HepG2 (cell line): ENCODE results near the gene ENTREP3. TPM values are rescaled to one million over a fixed set of nuclear protein-coding genes. Genes with fewer than 3 reads are reported as not detected.

Source experiments
- ATF7-NPFF ChIP-seq: sonication (generic); formaldehyde crosslinking; IDR thresholded peaks from 2 replicates; pipeline ENCODE4 v1.8.1; 2023; ENCODE audit warnings: mild to moderate bottlenecking, low read depth, missing genetic modification reagents, moderate library complexity
- KLF16 ChIP-seq, 2 experiments: sonication (generic) in 1 of 2; formaldehyde crosslinking in 1 of 2; IDR thresholded peaks; 2 replicates each; pipeline versions ENCODE4 v1.6.1 to v1.8.0; 2016 to 2023; ENCODE audit warnings: missing genetic modification reagents in 2 of 2, missing compliant biosample characterization in 1 of 2
- NFE2 ChIP-seq: sonication (generic); formaldehyde crosslinking; IDR thresholded peaks from 2 replicates; pipeline ENCODE4 v1.4.0; 2020; ENCODE audit warnings: missing genetic modification reagents
- POLR2G ChIP-seq: fragments of 200-400 bp; formaldehyde crosslinking; IDR thresholded peaks from 2 replicates; pipeline ENCODE4 v1.6.1; 2018; ENCODE audit warnings: mild to moderate bottlenecking, low read depth, low read length, moderate library complexity
- RXRB ChIP-seq: IDR thresholded peaks from 2 replicates; pipeline ENCODE4 v1.6.1; 2016; ENCODE audit warnings: borderline replicate concordance, missing genetic modification reagents, missing compliant biosample characterization
- SMAD3 ChIP-seq: sonication (generic); formaldehyde crosslinking; IDR thresholded peaks from 2 replicates; pipeline ENCODE4 v1.4.0; 2020; ENCODE audit warnings: missing genetic modification reagents
- STAG1 ChIP-seq: sonication (generic); formaldehyde crosslinking; IDR thresholded peaks from 2 replicates; pipeline ENCODE4 v1.4.0; 2020; ENCODE audit warnings: missing genetic modification reagents
- ZNF282 ChIP-seq: fragments of 450-650 bp; IDR thresholded peaks from 2 replicates; pipeline ENCODE4 v1.6.1; 2018; ENCODE audit not compliant: partially characterized antibody
- ZNF605 ChIP-seq: sonication (generic); formaldehyde crosslinking; IDR thresholded peaks from 2 replicates; pipeline ENCODE4 v1.8.0; 2022; ENCODE audit warnings: mild to moderate bottlenecking, missing genetic modification reagents
- ZNF782 ChIP-seq: sonication (generic); formaldehyde crosslinking; IDR thresholded peaks from 2 replicates; pipeline ENCODE4 v1.4.0; 2020; ENCODE audit warnings: missing genetic modification reagents, mild to moderate bottlenecking, borderline replicate concordance
- polyA plus RNA-seq, 8 experiments: library from polyadenylated mRNA; depleted of rRNA in 3 of 8; stranded (reverse) in 7 of 8; unstranded in 1 of 8; fragments of >200 nt; fragmentation: Illumina TruSeq in 4 of 8; extraction: Trizol in 4 of 8; gene quantifications; 2 replicates each; pipeline versions ENCODE4 v1.2.1 to v1.2.3, GENCODE V29; 2011 to 2016; ENCODE audit warnings: low read depth in 4 of 8, missing spikeins in 1 of 8, mixed read lengths in 1 of 8; ENCODE audit not compliant: insufficient read depth in 1 of 8
- total RNA-seq, 5 experiments: library from RNA; depleted of rRNA; stranded (reverse); fragments of >200 nt; fragmentation: Illumina TruSeq; extraction: Trizol; gene quantifications; 2 replicates each; pipeline ENCODE4 v1.2.3, GENCODE V29; 2016; ENCODE audit warnings: low read depth in 1 of 5
- TF ChIP-seq, protein P1 (sequence below): sonication (generic); formaldehyde crosslinking; IDR thresholded peaks from 2 replicates; pipeline ENCODE4 v1.5.0; 2020; ENCODE audit warnings: mild to moderate bottlenecking, missing genetic modification reagents, moderate library complexity
- TF ChIP-seq, protein P2 (sequence below): sonication (generic); formaldehyde crosslinking; conservative IDR thresholded peaks from 2 replicates; pipeline ENCODE4 v1.8.0; 2022; ENCODE audit warnings: low read depth, missing genetic modification reagents
- TF ChIP-seq, protein P3 (sequence below): IDR thresholded peaks from 2 replicates; pipeline ENCODE4 v1.6.1; 2016; ENCODE audit warnings: missing genetic modification reagents, missing compliant biosample characterization
- TF ChIP-seq, protein P4 (sequence below), 2 experiments: sonication (generic) in 1 of 2; formaldehyde crosslinking in 1 of 2; IDR thresholded peaks; 2 replicates each; pipeline versions ENCODE4 v1.4.0 to v1.6.1; 2016 to 2020; ENCODE audit warnings: borderline replicate concordance in 1 of 2, low read depth in 1 of 2, mild to moderate bottlenecking in 1 of 2, missing genetic modification reagents in 1 of 2
- TF ChIP-seq, protein P5 (sequence below): sonication (generic); formaldehyde crosslinking; IDR thresholded peaks from 2 replicates; pipeline ENCODE4 v1.4.0; 2020; ENCODE audit warnings: missing genetic modification reagents, low read depth, mild to moderate bottlenecking, borderline replicate concordance
- TF ChIP-seq, protein P6 (sequence below): sonication (generic); formaldehyde crosslinking; IDR thresholded peaks from 2 replicates; pipeline ENCODE4 v1.4.0; 2020; ENCODE audit warnings: missing genetic modification reagents

ENTREP3 gene
- total and polyA plus RNA-seq, 2 of the 13 experiments (the other 11 are each of a cell fraction or from before 2014, with no cell fraction given), result 4.1 to 9.9 TPM

DNA sequence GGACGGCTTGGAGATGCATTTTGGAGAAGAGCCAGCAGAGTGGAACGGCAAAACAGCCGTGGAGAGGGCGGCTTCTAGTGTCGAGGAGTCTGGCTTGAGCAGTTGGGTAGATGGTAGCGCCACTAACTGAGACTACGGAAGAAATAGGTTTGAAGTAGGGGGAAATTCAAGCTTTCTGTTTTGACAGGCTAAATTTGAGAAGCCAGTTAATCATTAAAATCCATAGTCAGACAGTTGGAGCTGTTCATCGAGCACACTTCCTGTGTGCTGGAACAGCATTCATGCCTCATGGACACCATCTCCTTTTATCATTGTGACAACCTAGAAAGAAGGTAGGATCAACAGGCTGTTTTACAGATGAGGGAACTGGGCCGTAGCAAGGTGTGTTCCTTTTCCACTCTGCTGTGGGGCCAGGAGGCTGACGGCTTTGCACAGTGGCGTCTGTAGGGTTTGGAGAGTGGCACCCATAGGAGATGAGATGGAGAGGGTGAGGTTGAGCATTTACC lies 49.3 kb upstream of the ENTREP3 start (continued):
- TF ChIP-seq ZNF782 (CRISPR knock-in tag), result 0 out of 2 replicates have a peak, but pooled peaks have one; percentile 39
- TF ChIP-seq, protein P1, sequence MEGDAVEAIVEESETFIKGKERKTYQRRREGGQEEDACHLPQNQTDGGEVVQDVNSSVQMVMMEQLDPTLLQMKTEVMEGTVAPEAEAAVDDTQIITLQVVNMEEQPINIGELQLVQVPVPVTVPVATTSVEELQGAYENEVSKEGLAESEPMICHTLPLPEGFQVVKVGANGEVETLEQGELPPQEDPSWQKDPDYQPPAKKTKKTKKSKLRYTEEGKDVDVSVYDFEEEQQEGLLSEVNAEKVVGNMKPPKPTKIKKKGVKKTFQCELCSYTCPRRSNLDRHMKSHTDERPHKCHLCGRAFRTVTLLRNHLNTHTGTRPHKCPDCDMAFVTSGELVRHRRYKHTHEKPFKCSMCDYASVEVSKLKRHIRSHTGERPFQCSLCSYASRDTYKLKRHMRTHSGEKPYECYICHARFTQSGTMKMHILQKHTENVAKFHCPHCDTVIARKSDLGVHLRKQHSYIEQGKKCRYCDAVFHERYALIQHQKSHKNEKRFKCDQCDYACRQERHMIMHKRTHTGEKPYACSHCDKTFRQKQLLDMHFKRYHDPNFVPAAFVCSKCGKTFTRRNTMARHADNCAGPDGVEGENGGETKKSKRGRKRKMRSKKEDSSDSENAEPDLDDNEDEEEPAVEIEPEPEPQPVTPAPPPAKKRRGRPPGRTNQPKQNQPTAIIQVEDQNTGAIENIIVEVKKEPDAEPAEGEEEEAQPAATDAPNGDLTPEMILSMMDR (CRISPR knock-in tag), result peak; percentile 37
- peak; percentile 36; the same call in 1 of the 2 replicates for TF ChIP-seq SMAD3 (CRISPR knock-in tag)
- no peak for TF ChIP-seq ATF7-NPFF
- peak; percentile 9; the same call in 1 of the 2 replicates for TF ChIP-seq STAG1
- peak; percentile 31; the same call in 1 of the 2 replicates for TF ChIP-seq ZNF605 (CRISPR knock-in tag)
- TF ChIP-seq, protein P2, sequence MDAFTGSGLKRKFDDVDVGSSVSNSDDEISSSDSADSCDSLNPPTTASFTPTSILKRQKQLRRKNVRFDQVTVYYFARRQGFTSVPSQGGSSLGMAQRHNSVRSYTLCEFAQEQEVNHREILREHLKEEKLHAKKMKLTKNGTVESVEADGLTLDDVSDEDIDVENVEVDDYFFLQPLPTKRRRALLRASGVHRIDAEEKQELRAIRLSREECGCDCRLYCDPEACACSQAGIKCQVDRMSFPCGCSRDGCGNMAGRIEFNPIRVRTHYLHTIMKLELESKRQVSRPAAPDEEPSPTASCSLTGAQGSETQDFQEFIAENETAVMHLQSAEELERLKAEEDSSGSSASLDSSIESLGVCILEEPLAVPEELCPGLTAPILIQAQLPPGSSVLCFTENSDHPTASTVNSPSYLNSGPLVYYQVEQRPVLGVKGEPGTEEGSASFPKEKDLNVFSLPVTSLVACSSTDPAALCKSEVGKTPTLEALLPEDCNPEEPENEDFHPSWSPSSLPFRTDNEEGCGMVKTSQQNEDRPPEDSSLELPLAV (CRISPR knock-in tag), result no peak
- TF ChIP-seq, protein P3, sequence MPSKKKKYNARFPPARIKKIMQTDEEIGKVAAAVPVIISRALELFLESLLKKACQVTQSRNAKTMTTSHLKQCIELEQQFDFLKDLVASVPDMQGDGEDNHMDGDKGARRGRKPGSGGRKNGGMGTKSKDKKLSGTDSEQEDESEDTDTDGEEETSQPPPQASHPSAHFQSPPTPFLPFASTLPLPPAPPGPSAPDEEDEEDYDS (CRISPR knock-in tag), result peak; percentile 84
- TF ChIP-seq, protein P4, sequence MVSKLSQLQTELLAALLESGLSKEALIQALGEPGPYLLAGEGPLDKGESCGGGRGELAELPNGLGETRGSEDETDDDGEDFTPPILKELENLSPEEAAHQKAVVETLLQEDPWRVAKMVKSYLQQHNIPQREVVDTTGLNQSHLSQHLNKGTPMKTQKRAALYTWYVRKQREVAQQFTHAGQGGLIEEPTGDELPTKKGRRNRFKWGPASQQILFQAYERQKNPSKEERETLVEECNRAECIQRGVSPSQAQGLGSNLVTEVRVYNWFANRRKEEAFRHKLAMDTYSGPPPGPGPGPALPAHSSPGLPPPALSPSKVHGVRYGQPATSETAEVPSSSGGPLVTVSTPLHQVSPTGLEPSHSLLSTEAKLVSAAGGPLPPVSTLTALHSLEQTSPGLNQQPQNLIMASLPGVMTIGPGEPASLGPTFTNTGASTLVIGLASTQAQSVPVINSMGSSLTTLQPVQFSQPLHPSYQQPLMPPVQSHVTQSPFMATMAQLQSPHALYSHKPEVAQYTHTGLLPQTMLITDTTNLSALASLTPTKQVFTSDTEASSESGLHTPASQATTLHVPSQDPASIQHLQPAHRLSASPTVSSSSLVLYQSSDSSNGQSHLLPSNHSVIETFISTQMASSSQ (IDR thresholded peaks at IDR 0.05; ENCODE audit: low read depth), result peak; percentile 84
- TF ChIP-seq, protein P4 (CRISPR knock-in tag; IDR thresholded peaks at IDR 0.05; ENCODE audit: borderline replicate concordance), result peak; percentile 88; the same call in 1 of the 2 replicates
- 0 out of 2 replicates have a peak, but pooled peaks have one; percentile 45 for TF ChIP-seq POLR2G
- TF ChIP-seq RXRB (CRISPR knock-in tag), result peak; percentile 46; the same call in 1 of the 2 replicates
- TF ChIP-seq, protein P5, sequence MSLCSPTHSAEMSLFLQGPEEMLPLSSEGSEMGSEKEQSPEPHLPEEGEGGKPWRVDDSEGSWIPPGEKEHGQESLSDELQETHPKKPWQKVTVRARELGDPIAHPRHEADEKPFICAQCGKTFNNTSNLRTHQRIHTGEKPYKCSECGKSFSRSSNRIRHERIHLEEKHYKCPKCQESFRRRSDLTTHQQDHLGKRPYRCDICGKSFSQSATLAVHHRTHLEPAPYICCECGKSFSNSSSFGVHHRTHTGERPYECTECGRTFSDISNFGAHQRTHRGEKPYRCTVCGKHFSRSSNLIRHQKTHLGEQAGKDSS, result 0 out of 2 replicates have a peak, but pooled peaks have one; percentile 45
- TF ChIP-seq NFE2 (CRISPR knock-in tag), result no peak
- TF ChIP-seq, protein P6, sequence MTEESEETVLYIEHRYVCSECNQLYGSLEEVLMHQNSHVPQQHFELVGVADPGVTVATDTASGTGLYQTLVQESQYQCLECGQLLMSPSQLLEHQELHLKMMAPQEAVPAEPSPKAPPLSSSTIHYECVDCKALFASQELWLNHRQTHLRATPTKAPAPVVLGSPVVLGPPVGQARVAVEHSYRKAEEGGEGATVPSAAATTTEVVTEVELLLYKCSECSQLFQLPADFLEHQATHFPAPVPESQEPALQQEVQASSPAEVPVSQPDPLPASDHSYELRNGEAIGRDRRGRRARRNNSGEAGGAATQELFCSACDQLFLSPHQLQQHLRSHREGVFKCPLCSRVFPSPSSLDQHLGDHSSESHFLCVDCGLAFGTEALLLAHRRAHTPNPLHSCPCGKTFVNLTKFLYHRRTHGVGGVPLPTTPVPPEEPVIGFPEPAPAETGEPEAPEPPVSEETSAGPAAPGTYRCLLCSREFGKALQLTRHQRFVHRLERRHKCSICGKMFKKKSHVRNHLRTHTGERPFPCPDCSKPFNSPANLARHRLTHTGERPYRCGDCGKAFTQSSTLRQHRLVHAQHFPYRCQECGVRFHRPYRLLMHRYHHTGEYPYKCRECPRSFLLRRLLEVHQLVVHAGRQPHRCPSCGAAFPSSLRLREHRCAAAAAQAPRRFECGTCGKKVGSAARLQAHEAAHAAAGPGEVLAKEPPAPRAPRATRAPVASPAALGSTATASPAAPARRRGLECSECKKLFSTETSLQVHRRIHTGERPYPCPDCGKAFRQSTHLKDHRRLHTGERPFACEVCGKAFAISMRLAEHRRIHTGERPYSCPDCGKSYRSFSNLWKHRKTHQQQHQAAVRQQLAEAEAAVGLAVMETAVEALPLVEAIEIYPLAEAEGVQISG (CRISPR knock-in tag), result peak; percentile 39
- TF ChIP-seq ZNF282, result no peak
- 0 out of 4 replicates have a peak, but pooled peaks of 1 of the 2 experiments have one; percentile 13 for TF ChIP-seq KLF16 (CRISPR knock-in tag; IDR thresholded peaks at IDR 0.05)
